Spleen (tissue), 11 donors: ENCODE measurements around the gene SBF1. TPM values are rescaled to one million over a fixed set of nuclear protein-coding genes. Genes with fewer than 3 reads are reported as not detected.

Source experiments
- DNase-seq: peaks from one replicate; pipeline ENCODE4 v3.0.0-alpha.2; 2020
- H3K27ac ChIP-seq, 8 donors: fragments of 200-600 bp; sonication (generic) in 7 of 8; 1 replicate in 4 of 8; 2 replicates in 4 of 8; pipeline versions ENCODE4 v1.5.0 to v1.8.0; 2016 to 2021; ENCODE audit warnings: inconsistent platforms in 4 of 8, mild to moderate bottlenecking in 4 of 8, moderate library complexity in 1 of 8
- H3K27me3 ChIP-seq, 7 donors: fragments of 200-600 bp; sonication (generic) in 6 of 7; replicated peaks in 1 of 7; 1 replicate in 4 of 7; 2 replicates in 3 of 7; pipeline versions ENCODE4 v1.5.0 to v1.8.0; 2016 to 2021; ENCODE audit warnings: inconsistent platforms in 3 of 7, mild to moderate bottlenecking in 1 of 7
- H3K36me3 ChIP-seq, 6 donors: fragments of 200-600 bp; sonication (generic) in 5 of 6; 1 replicate in 4 of 6; 2 replicates in 2 of 6; pipeline versions ENCODE4 v1.5.0 to v1.8.0; 2016 to 2021; ENCODE audit warnings: inconsistent platforms in 2 of 6
- H3K4me1 ChIP-seq, 6 donors: fragments of 200-600 bp; sonication (generic) in 5 of 6; 1 replicate in 3 of 6; 2 replicates in 3 of 6; pipeline versions ENCODE4 v1.5.0 to v1.8.0; 2016 to 2021; ENCODE audit warnings: inconsistent platforms in 3 of 6
- H3K4me3 ChIP-seq, 8 donors: fragments of 200-600 bp; sonication (generic) in 7 of 8; 1 replicate in 4 of 8; 2 replicates in 4 of 8; pipeline versions ENCODE4 v1.5.0 to v1.8.0; 2016 to 2021; ENCODE audit warnings: inconsistent platforms in 4 of 8, mild to moderate bottlenecking in 4 of 8, moderate library complexity in 2 of 8
- H3K9me3 ChIP-seq, 8 donors: fragments of 200-600 bp; sonication (generic) in 7 of 8; 1 replicate in 4 of 8; 2 replicates in 4 of 8; pipeline versions ENCODE4 v1.5.0 to v1.8.0; 2016 to 2021; ENCODE audit warnings: inconsistent platforms in 4 of 8
- POLR2A ChIP-seq, 3 donors: fragments of 450-650 bp; IDR thresholded peaks; one replicate each; pipeline ENCODE4 v1.5.1; 2017; ENCODE audit warnings: antibody characterized with exemption in 3 of 3, mild to moderate bottlenecking in 1 of 3
- POLR2AphosphoS5 ChIP-seq, 3 donors: sonication (generic); formaldehyde crosslinking; IDR thresholded peaks; one replicate each; pipeline ENCODE4 v1.5.1; 2017; ENCODE audit warnings: antibody characterized with exemption in 3 of 3
- WGBS, 5 donors: extraction: QIAGEN DNeasy Blood & Tissue Kit in 3 of 5; methylation state at CpG; one replicate each; pipeline versions ENCODE4 v1.1.5 to v1.1.7; 2013 to 2018; 5-methylcytosine and 5-hydroxymethylcytosine counted together
- intact Hi-C: fragments of 100-400 bp; cut with DNase I; formaldehyde crosslinking; loops from one replicate; pipeline ENCODE4 v1.15.0; 2023; ENCODE audit warnings: low total_unique reads
- polyA plus RNA-seq, 3 donors: library from polyadenylated mRNA; stranded (reverse); fragments of 200-250 nt; gene quantifications; one replicate each; pipeline ENCODE4 v1.2.1, GENCODE V29; 2013
- total RNA-seq, 7 donors: library from RNA; depleted of rRNA in 3 of 7; stranded (reverse); fragments of >200 nt in 3 of 7; fragmentation: NEBNext Ultra II Directional in 4 of 7; extraction: Animal tissue kit (Norgen Biotek cat#: 25700) in 4 of 7; gene quantifications; one replicate each; pipeline versions ENCODE4 v1.1.0 to v1.2.1, GENCODE V29; 2016 to 2021
- TF ChIP-seq, protein P1 (sequence below), 11 experiments: fragments of 200-600 bp in 7 of 11; fragments of 450-650 bp in 4 of 11; sonication (generic) in 4 of 11; IDR thresholded peaks in 8 of 11; conservative IDR thresholded peaks in 3 of 11; 1 replicate in 7 of 11; 2 replicates in 4 of 11; pipeline versions ENCODE4 v1.4.0 to v1.8.0; 2016 to 2021; ENCODE audit warnings: antibody characterized with exemption in 11 of 11, inconsistent platforms in 4 of 11, mild to moderate bottlenecking in 1 of 11
- donor health status: healthy with polysubstance abuse.
- donor health status: DM: no; HTN: no; CAD: no; lungs with moderate emphysema.
- donor health status: DM: no; HTN: no; CAD: no.
- donor health status: Bipolar disorder and iron deficiency.
- donor health status: healthy.
- donor health status: DM: no; HTN: no; CAD: no.
- donor health status: DM: yes; HTN: yes; CAD: no.

The SBF1 gene
- total and polyA plus RNA-seq, 10 donors = 35.7 to 96.9 (median 75.3) TPM

GRCh38 chr22:50500452-50500851 lies 25.6 kb upstream of the SBF1 start:
- no peak for TF ChIP-seq POLR2AphosphoS5 (IDR thresholded peaks at IDR 0.05)
- no peak for TF ChIP-seq POLR2A (IDR thresholded peaks at IDR 0.05)
- TF ChIP-seq, protein P1, sequence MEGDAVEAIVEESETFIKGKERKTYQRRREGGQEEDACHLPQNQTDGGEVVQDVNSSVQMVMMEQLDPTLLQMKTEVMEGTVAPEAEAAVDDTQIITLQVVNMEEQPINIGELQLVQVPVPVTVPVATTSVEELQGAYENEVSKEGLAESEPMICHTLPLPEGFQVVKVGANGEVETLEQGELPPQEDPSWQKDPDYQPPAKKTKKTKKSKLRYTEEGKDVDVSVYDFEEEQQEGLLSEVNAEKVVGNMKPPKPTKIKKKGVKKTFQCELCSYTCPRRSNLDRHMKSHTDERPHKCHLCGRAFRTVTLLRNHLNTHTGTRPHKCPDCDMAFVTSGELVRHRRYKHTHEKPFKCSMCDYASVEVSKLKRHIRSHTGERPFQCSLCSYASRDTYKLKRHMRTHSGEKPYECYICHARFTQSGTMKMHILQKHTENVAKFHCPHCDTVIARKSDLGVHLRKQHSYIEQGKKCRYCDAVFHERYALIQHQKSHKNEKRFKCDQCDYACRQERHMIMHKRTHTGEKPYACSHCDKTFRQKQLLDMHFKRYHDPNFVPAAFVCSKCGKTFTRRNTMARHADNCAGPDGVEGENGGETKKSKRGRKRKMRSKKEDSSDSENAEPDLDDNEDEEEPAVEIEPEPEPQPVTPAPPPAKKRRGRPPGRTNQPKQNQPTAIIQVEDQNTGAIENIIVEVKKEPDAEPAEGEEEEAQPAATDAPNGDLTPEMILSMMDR (IDR thresholded peaks at IDR 0.05 in 8 of 11, conservative IDR thresholded peaks at IDR 0.05 in 3 of 11) = no peak
- Histone ChIP-seq H3K27me3 (no peaks in the 10 kb centered on the region), H3K36me3 (peaks cover 0 to 43% (median 30%) of the 10 kb centered on the region in 6 donors), H3K4me1 (peaks cover 0 to 24% (median 7%) of the 10 kb centered on the region in 6 donors), H3K4me3 (no peak overlapping the region), H3K9me3 (no peaks in the 10 kb centered on the region), H3K27ac (no peak overlapping the region)
- intact Hi-C loops = no loop called here
- WGBS, 5 donors = 91 to 96% (median 91%) methylated on average over 12 of the region's 12 CpGs
- no peak for DNase-seq

DNA sequence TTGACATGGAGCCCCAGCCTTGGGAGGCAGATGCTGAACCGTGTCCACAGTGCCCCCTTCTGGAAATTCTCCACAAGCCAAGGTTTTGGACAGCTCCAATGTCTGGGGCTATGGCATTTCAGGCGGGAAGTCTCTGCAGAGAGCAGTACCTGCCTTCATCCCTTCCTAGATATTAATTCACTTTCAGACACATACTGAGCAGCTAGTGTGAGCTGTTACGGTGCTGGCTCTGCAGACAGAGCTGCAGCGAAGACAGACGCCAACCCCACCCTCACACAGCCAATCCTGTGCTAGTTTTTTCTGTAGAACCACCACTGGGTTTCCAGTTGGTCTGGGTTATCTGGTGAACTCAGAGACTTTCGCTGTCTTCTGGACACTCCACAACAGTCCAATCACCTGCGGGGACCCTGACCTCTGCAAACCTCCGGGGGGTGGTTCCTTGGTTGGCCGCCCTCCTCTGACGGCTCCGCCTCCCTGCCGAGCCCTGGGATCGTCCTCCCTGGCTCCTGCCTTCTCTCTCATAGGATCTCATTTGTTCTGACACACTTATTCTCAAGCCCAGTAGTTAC lies 23.6 kb upstream of the SBF1 start:
- DNase-seq = no peak
- H3K27ac ChIP-seq = no peak overlapping the region
- intact Hi-C loops = loop anchor here (10.0 kb wide), 1 partner anchor 254 kb away; the partner anchor contains the start of gene TUBGCP6
- 15 to 34% (median 25%) methylated on average over 13 of the region's 13 CpGs for WGBS, 5 donors
- H3K4me3 ChIP-seq = no peak overlapping the region
- peaks cover 0 to 11% (median 7%) of the 10 kb centered on the region in 6 donors for H3K4me1 ChIP-seq
- no peaks in the 10 kb centered on the region for H3K27me3 ChIP-seq
- H3K9me3 ChIP-seq = no peaks in the 10 kb centered on the region
- TF ChIP-seq, protein P1 (IDR thresholded peaks at IDR 0.05 in 8 of 11, conservative IDR thresholded peaks at IDR 0.05 in 3 of 11) = peak; percentile 49 to 83 (median 71)
- TF ChIP-seq POLR2AphosphoS5 (IDR thresholded peaks at IDR 0.05) (peak in 1 of 3 donors; percentile 56), POLR2A (IDR thresholded peaks at IDR 0.05) (no peak)
- peaks cover 0 to 23% (median 14%) of the 10 kb centered on the region in 6 donors for H3K36me3 ChIP-seq

DNA sequence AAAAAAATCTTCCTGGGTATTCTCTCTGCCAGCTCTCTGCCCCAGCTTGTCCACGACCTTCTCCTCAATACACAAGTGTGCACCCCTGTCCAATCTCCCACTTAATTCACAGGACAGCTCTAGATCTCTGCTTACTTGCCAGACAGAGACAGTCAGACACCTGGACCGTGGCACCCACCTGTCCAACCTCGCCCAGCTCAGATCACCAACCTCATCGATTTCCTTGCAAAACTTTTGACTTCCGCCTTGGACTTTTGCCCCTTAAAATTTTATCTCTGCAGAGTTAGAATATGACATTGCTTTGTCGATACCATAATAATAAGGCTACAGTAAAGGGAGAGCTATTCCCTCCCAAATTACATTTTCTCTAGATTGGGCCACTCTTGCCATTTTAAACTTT lies 22.3 kb upstream of the SBF1 start:
- intact Hi-C loops = loop anchor here (10.0 kb wide), 1 partner anchor 252 kb away; the partner anchor contains the start of gene TUBGCP6
- H3K4me3 ChIP-seq = no peak overlapping the region
- peaks cover 0 to 11% (median 7%) of the 10 kb centered on the region in 6 donors for H3K4me1 ChIP-seq
- TF ChIP-seq, protein P1 (IDR thresholded peaks at IDR 0.05 in 8 of 11, conservative IDR thresholded peaks at IDR 0.05 in 3 of 11) = no peak
- no peak for DNase-seq
- H3K27ac ChIP-seq = no peak overlapping the region
- no peaks in the 10 kb centered on the region for H3K27me3 ChIP-seq
- whole genome bisulfite sequencing, 5 donors = 82 to 93% (median 88%) methylated on average over 6 of the region's 6 CpGs
- H3K36me3 ChIP-seq = peaks cover 0 to 10% (median under 1%) of the 10 kb centered on the region in 6 donors
- H3K9me3 ChIP-seq = no peaks in the 10 kb centered on the region

GRCh38 chr22:50490531-50491308 lies 15.9 kb upstream of the SBF1 start:
- intact Hi-C loops = loop anchor here (10.0 kb wide), 1 partner anchor 246 kb away; the partner anchor contains the start of gene TUBGCP6
- H3K4me1 ChIP-seq = peaks cover 0 to 11% (median 8%) of the 10 kb centered on the region in 6 donors
- TF ChIP-seq POLR2AphosphoS5 (IDR thresholded peaks at IDR 0.05) (peak in 1 of 3 donors; percentile 31), POLR2A (IDR thresholded peaks at IDR 0.05) (no peak)
- TF ChIP-seq, protein P1 (IDR thresholded peaks at IDR 0.05 in 8 of 11, conservative IDR thresholded peaks at IDR 0.05 in 3 of 11) = no peak
- H3K9me3 ChIP-seq = no peaks in the 10 kb centered on the region
- no peaks in the 10 kb centered on the region for H3K36me3 ChIP-seq
- peaks cover 0 to 34% (median 0%) of the 10 kb centered on the region in 7 donors for H3K27me3 ChIP-seq
- DNase-seq = no peak
- H3K4me3 ChIP-seq = no peak overlapping the region
- WGBS, 5 donors = 34 to 43% (median 37%) methylated on average over 27 of the region's 27 CpGs
- no peak overlapping the region for H3K27ac ChIP-seq
